SK-N-DZ (cell line): ENCODE data around the gene COX7A1. TPM values are rescaled to one million over a fixed set of nuclear protein-coding genes. Genes with fewer than 3 reads are reported as not detected.
"Not testable (repeated sequence)": the region's sequence is repeated elsewhere in the genome, so short reads cannot be mapped to it uniquely, and the experiment has no call there.

Experiments used
- DNase-seq: peaks from one replicate; pipeline ENCODE4 v3.0.0-alpha.2; 2015; ENCODE audit warnings: low spot score
- polyA plus RNA-seq, 2 experiments: library from polyadenylated mRNA; depleted of rRNA; stranded (reverse); fragments of >200 nt; gene quantifications; 2 replicates each; pipeline ENCODE4 v1.2.3, GENCODE V29; 2014

Gene COX7A1
- polyA plus RNA-seq (2014; cell fraction: cytosol; rRNA removed): not detected in 2 replicates
- not detected in 2 replicates for polyA plus RNA-seq (2014; cell fraction: nucleus; rRNA removed)

DNA sequence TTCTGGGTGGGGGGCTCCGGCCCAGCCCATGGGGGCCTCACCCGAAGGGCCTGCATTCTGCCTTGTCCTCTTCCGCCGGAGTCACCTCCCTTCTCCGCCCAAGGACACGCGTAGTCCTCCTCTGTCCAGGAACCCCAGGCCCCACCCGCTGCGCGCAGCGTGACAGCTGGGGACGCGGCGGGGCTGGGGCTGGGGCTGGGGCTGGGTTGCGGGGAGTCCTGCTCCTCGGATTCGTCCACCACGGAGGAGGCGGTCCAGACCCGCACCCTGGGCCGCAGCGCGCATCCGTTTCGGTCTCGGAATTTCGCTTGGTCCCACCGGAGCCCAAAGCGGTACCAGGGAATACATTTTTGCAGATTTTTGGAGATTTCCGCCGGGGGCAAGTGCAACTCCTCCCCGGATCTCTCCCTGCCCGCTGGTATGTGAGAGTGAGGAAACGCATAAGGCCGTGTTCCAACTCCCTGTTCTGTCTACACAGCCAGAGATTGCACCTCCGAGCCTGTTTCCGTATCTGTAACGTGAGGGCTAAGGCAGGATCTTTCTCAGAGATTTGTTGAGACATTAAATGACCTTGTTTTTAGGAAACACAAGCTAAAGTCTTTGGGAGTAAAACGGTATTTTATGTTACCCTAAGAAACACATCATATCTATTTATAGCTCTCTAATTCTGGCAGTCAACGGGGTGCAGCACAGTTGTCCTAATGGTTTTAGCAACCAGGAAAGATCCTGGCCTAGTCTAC, at the start of gene COX7A1:
TSS of gene COX7A1 (minus strand) at position 96 of the 740 bp plus-strand sequence. CDS start at position 56, 40 bp downstream.
- no peak for DNase-seq

DNA sequence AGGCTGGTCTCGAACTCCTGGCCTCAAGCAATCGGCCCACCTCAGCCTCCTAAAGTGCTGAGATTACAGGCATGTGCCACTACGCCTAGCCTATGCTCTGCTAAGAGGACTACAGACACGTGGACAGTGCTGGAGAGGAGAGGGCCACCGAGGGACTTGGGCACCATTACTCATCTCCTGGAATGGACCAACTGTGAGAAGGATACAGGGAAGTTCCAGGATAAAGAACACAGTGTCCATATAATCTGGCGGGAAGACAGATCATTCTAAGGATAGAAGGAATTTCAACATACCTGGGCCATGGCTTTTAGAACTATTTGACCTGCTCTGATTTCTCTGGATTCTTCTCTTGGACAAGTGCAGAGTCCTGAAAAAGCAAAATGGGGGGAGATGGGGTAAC, 49.4 kb upstream of the COX7A1 start:
- DNase-seq: no peak

DNA sequence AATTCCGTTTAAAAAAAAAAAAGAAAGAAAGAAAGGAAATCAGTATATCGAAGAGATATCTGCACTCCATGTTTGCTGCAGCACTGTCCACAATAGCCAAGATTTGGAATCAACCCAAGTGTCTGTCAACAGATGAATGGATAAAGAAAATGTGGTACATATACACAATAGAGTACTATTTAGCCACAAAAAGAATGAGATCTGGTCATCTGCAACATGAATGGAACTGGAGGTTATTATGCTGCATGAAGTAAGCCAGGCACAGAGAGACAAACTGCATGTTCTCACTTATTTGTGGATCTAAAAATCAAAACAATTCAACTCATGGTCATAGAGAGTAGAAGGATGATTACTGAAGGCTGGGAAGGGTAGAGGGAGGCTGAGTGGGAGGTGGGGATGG, 45.9 kb upstream of the COX7A1 start:
- DNase-seq: no peak

DNA sequence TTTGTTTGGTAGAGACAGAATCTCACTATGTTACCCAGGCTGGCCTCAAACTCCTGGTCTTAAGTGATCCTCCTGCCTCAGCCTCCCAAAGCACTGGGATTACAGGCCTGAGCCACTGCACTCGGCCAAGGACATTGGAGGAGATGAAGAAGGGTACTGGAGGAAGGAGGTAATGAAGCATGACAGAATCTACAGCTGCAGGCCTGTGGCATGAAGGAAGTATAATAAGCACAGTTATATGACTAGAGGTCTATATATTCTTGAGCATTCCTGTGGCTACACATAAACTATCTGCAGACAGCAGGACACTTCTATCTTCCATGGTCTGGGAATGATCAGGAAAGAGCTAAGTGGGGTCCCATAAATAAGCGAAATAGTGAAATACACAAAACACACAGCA, 44.0 kb upstream of the COX7A1 start:
- DNase-seq: no peak

DNA sequence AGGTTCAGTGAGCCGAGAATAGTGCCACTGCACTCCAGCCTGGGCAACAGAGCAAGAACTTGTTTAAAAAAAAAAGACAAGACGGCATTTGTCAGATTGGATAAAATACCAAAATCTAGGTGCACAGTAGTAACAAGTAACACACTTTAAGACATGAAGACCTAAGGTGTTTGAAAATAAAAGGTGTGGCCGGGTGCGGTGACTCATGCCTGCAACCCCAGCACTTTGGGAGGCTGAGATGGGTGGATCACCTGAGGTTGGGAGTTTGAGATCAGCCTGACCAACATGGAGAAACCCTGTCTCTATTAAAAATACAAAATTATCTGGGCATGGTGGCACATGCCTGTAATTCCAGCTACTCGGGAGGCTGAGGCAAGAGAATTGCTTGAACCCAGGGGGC, 34.5 kb upstream of the COX7A1 start:
- DNase-seq: not testable (repeated sequence)

DNA sequence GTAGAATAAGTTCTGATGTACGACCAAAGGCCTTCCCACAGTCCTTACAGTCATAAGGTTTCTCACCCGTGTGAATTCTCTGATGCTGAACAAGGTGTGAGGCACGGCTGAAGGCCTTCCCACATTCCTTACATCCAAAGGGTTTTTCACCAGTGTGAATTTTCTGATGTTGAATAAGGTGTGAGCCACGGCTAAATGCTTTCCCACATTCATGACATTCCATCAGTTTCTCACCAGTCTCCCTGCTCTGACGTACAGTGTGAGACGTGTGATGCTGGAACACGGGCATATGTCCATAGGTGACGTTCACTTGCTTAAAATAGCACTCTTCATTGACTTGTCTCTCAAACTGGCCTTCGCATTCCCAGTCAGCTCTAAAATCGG, 31.0 kb upstream of the COX7A1 start:
- DNase-seq: no peak

DNA sequence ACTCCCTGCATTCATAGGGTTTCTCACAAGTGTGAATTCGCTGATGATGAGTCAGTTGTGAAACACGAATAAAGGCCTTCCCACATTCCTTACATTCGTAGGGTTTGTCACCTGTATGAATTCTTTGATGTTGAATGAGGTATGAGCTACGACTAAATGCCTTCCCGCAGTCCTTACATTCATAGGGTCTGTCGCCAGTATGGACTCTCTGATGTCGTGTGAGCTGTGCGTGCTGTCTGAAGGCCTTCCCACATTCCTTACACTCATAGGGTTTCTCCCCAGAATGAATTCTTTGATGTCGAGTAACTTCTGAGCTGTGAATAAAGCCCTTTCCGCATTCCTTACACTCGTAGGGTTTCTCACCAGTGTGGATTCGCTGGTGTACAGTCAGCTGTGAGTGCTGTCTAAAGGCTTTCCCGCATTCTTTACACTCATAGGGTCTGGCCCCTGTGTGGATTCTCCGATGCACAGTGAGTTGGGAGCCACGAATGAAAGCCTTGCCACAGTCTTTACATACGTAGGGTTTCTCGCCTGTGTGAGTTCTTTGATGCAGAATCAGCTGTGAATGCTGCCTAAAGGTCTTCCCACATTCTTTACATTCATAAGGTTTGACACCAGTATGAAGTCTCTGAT, 30.5 kb upstream of the COX7A1 start:
- DNase-seq: no peak

DNA sequence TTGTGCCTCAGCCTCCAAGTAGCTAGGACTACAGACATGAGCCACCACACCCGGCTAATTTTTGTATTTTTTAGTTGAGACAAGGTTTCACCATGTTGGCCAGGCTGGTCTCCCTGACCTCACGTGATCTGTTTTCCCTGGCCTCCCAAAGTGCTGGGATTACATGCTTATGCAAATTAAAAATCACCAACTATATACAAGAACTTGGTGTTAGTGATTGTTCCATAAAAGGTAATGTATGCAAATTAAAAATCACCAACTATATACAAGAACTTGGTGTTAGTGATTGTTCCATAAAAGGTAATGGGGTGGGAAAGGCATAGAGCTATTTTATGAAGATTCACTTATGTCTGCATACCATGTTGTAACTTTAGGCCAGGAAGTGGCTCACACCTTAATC, 26.8 kb upstream of the COX7A1 start:
- not testable (repeated sequence) for DNase-seq

DNA sequence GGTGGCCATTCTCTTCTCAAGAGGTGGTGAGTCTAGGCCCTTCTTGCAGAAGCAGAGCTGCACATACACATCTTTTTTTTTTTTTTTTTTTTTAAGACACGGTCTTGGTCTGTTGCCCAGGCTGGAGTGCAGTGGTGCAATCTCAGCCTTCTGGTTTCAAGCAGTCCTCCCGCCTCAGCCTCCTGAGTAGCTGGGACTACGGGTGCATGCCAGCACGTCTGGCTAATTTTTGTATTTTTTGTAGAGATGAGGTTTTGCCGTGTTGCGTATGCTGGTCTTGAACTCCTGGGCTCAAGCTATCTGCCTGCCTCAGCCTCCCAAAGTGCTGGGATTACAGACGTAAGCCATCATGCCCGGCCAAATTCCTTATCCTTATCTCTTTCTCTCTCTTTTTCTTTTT, 21.6 kb upstream of the COX7A1 start:
- DNase-seq: not testable (repeated sequence)

DNA sequence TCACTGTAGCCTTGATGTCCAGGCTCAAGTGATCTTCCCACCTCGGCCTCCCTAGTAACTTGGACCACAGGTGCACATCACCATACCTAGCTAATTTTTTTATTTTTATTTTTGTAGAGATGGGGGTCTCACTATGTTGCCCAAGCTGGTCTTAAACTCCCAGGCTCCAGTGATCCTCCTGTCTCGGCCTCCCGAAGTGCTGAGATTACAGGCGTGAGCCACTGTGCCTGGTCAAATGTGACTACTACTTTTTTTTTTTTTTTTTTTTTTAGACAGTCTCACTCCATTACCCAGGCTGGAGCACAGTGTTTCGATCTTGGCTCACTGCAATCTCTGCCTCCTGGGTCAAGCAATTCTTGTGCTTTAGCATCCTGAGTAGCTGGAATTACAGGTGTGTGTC, 20.6 kb upstream of the COX7A1 start:
- no peak for DNase-seq

DNA sequence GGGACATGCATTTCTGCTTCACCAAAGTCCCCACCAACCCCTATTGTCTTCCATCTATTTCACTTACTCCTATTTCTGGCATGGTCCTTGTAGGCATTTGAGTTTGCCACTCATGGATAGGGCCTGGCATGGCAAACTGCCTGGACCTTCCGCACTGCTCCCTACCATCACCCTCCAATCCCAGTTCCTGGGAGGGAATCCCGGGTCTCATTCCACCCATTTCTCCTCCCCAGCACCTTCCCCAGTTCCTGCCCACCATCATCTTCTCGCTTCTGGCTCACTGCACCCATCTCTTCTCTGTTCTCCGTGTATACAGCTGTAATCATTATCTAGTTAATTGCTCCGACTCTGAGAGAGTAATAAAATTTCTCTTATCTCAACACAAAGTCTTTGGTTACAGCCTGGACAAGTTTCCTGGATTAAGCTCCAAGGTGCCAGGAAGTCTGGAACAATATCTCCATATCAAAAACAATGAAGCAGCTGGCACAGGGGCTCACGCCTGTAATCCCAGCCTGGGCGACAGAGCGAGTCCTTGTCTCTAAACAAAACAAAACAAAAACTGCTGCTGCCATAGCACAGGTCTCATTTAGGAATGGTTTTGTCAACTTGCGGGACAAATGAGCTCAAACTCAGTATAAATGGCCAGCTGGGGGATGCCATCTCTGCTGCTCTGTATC, 17.0 kb upstream of the COX7A1 start:
- DNase-seq: no peak

DNA sequence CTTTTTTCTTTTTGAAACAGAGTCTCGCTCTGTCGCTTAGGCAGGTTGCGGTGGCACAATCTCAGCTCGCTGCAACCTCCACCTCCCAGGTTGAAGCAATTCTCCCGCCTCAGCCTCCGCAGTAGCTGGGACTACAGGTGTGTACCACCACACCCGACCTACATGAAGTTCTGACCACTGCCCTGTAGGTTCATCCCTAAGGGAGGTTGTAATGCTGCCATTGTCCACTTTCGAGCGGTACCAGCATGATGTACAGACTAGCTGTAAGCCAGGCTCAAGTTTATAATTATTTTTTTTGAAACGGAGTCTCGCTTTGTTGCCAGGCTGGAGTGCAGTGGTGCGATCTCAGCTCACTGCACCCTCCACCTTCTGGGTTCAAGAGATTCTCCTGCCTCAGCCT, 11.6 kb upstream of the COX7A1 start:
- DNase-seq: no peak

DNA sequence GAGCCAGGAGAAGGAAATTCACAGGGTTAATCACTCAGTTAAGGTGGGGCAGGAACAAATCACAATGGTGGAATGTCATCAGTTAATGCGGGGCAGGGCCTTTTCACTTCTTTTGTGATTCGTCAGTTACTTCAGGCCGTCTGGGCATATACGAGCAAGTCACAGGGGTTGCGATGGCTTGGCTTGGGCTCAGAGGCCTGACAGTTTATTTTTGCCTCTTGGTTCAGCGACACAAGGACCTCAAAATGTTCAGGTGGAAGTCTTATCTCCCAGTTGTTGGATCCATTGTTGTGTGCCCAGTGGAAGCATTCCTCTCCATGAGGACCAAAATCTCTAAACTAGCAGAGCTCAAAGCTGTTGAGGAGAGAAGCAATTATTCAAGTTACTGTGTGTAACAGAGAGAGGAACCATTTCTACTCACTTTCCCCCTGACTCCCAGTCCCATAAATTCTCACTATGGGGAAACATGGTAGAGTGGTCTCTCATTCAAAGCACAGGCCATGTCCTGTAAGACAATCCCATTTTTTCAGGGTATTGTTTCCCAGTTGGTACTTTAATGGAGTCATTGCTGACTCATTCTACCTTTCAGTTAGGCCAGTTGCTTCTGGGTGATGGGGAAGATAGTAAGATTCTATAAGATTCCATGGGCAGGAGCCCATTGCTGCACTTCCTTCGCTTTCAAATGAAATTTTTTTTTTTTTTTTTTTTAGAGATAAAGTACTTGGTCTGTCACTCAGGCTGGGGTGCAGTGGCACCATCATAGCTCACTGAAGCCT, 8.8 kb upstream of the COX7A1 start:
- DNase-seq: no peak

DNA sequence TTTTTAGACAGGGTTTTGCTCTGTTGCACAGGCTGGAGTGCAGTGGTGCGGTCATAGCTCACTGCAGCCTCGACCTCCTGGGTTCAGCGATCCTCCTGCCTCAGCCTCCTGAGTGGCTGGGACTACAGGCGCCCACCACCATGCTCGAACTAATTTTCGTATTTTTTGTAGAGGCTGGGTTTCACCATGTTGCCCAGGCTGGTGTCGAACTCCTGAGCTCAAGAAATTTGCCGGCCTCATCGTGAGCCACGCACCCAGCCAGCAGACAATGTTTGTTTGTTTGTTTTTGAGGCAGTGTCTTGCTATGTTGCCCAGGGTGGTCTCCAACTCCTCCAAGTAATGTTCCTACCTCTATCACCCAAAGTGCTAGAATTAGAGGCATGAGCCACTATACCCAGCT, 879 bp upstream of the COX7A1 start:
- DNase-seq: no peak

DNA sequence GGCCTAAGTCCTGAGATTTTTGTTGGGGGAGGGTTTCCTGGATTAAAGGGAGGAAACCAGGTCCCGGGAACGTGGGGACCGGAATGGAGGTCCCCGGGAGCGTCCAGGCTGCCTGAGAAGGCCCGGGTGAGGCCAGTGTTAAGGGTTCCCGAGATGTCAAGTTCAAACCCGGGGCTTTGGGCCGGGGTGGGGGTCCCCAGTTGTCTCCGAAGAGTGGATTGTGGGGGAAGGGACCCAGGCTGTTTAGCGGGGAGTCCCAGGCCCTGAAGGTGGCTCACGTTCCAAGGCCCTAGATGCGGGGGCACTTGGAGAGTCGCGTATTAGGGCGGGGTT, 262 bp downstream of the COX7A1 start:
- no peak for DNase-seq

DNA sequence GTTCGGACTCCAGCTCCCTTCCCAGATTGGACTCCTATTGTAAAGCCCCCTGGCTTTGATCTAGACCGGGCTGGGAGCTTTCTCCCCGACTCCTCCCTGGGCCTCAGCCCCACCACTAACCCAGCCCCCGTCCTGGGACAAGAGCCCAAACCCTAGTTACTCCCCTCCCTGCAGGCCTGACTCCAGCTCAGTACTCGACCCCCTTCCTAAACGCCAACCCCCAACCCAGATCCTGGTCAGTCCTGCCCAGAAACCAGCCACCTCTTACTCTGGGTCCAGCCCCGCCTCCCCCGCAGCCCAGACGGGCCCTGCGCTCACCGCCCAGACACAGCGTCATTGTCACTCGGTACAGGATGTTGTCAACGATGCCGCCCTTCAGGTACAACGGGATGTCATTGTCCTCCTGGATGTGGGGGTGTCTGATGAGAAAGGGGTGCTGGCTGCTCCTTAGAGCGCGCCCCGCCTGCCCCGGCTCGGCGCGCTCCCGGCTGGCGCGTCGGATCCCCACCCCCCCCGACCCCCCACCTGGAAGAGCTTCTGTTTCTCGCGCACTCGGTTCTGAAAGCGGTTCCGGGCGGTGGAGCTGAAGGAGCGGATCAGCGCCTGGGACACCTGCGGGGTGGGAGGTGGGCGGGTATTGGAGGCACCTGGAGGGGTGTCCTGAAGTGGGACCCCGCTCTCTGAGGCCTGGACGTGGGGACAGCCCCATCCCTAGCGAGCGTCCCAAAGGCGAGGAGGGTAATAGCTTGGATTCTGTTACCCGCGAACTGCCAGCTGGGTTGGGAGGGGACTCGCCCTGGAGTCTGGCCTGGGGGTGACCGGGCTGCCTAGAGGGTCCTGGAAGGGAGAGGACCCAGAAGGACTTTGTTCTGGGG, 866 bp downstream of the COX7A1 start:
- DNase-seq: no peak

DNA sequence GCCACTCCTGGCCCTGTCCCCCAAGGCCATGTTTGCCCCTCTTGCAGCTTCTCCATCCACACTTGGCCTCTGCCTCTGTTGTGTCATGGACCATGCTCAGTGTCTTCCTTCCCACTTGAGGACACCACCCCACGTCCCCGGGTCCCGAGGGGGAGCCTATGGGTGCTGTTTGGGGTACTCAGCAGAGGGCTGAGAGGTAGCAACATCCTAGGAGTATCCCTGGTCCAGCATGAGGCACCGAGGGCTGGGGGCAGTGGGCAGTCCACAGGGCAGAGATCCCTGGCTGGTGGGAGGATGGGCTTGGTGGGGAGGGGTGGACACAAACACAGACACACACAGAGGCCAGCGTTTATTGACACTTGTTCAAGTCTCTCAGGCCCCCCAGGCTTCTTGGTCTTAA, 1.7 kb downstream of the COX7A1 start:
- DNase-seq: no peak

DNA sequence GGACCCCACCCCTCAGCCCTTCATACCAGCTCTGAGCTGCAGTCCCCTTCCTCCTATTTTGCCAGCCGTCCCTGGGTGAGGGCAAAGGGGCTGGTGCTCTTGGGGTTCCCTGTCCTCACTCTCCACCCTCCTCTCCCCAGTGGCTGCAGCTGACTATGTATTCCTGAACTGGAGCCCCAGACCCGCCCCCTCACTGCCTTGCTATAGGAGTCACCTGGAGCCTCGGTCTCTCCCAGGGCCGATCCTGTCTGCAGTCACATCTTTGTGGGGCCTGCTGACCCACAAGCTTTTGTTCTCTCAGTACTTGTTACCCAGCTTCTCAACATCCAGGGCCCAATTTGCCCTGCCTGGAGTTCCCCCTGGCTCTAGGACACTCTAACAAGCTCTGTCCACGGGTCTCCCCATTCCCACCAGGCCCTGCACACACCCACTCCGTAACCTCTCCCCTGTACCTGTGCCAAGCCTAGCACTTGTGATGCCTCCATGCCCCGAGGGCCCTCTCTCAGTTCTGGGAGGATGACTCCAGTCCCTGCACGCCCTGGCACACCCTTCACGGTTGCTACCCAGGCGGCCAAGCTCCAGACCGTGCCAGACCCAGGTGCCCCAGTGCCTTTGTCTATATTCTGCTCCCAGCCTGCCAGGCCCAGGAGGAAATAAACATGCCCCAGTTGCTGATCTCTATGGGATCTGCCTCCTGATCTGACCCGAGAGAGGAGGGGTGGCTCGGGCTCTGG, 2.4 kb downstream of the COX7A1 start:
- DNase-seq: no peak

DNA sequence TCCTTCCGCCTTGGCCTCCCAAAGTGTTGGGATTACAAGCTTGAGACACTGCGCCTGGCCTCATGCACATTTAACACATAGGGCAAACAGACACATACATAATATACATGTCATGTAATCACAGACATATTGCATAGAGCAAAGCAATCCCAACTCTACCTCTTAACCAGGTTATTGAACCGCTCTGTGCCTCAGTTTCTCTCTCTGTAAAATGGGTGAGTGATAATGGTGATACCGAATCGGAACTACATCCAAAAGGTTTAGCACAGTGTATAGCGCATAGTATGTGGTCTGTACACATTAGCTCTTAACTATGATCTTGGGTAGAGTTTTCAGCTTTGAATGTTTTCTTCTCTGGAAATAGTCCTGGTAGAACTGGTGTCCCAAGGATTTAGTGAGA, 7.6 kb downstream of the COX7A1 start:
- DNase-seq: no peak

DNA sequence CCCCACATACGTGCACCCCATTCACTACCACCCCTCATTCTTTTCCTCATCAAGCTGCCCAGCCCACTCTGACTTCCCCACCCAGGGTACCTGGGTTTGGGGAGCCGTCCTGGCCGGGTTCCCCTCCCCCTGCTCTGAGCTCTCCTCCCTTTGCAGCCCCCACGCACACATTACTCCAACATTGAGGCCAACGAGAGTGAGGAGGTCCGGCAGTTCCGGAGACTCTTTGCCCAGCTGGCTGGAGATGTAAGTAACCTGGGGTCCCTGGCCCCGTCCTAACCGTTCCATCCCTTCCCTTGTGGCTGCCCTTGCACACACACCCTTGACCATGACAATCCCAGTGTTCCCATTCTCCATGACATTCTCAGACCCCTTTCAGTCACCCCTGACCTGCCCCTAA, 9.8 kb downstream of the COX7A1 start:
- no peak for DNase-seq
